ENCODE data around the gene PTPN14. TPM values are rescaled to one million over a fixed set of nuclear protein-coding genes. Genes with fewer than 3 reads are reported as not detected.

PTPN14 gene
- total and polyA plus RNA-seq, 2 of the 8 experiments (the other 6 are each of a cell fraction or from before 2014, with no cell fraction given): 14.4 to 93.6 TPM

- H3K4me1 ChIP-seq (replicated peaks in 1 of 4; ENCODE audit: control insufficient read depth in 3 of 4, insufficient read depth in 4 of 4, low read length in 3 of 4): peaks cover 2 to 9% (median 4%) of the 10 kb centered on the region in 4 experiments; a peak in 4 of 7 replicates
- H3K56ac ChIP-seq (replicated peaks; ENCODE audit: insufficient read length, low read depth, low read length): no peak overlapping the region
- peaks cover 0 to 42% of the 10 kb centered on the region in 2 experiments; a peak in 2 of 4 replicates for H3K79me2 ChIP-seq (ENCODE audit: control insufficient read depth in 1 of 2, insufficient read depth in 2 of 2, low read length in 2 of 2)
- H3K4ac ChIP-seq (replicated peaks; ENCODE audit: insufficient read length, low read depth, low read length): no peak overlapping the region
- no peak overlapping the region for H2AK5ac ChIP-seq (ENCODE audit: low read depth, low read length)
- H3K4me3 ChIP-seq (ENCODE audit: extremely low read depth in 1 of 4, insufficient read depth in 2 of 4, low read depth in 3 of 4, low read length in 4 of 4): no peak overlapping the region
- H3K23me2 ChIP-seq (ENCODE audit: low read depth, low read length): no peaks in the 10 kb centered on the region
- ChIA-PET CTCF (ENCODE audit: partially characterized antibody) (interaction anchor here (0.7 to 1.0 kb wide), 2 partner anchors 16 to 62 kb away, joined by 3 read pairs; no protein-coding TSS in a partner anchor), POLR2A (ENCODE audit: partially characterized antibody) (interaction anchor here (0.9 to 1.2 kb wide), 4 partner anchors 10 to 132 kb away, joined by 3 to 4 read pairs (median 3); no protein-coding TSS in a partner anchor)
- no peak overlapping the region for H2BK120ac ChIP-seq (replicated peaks; ENCODE audit: low read depth, low read length)
- 79% methylated on average over 1 of the region's 1 CpG; no CpG with 5 or more reads in 1 of the 2 experiments for WGBS, 2 experiments (ENCODE audit: extremely low coverage in 1 of 2, insufficient coverage in 1 of 2, insufficient read length in 1 of 2, insufficient replicate concordance in 2 of 2, low coverage in 1 of 2, low lambda C conversion rate in 2 of 2, missing lambda C conversion rate in 1 of 2)
- no peaks in the 10 kb centered on the region for H4K20me1 ChIP-seq (replicated peaks in 1 of 2; ENCODE audit: control insufficient read depth in 1 of 2, insufficient read depth in 2 of 2, low read length in 2 of 2)
- no peak overlapping the region for H2AFZ ChIP-seq (ENCODE audit: low read length)
- no peak overlapping the region for H2BK5ac ChIP-seq (ENCODE audit: low read depth, low read length)
- peaks cover 4% of the 10 kb centered on the region; the same call in 1 of the 2 replicates for H3K79me1 ChIP-seq (ENCODE audit: low read depth, low read length)
- no peak for FAIRE-seq
- H3K36me3 ChIP-seq (ENCODE audit: control insufficient read depth in 2 of 4, insufficient read depth in 4 of 4, low read length in 3 of 4): no peaks in the 10 kb centered on the region
- H4K5ac ChIP-seq (ENCODE audit: insufficient read length, low read depth, low read length): no peak overlapping the region
- no peak overlapping the region for H3K18ac ChIP-seq (ENCODE audit: extremely low read depth, low read length)
- no peak overlapping the region for H4K8ac ChIP-seq (ENCODE audit: extremely low read depth, insufficient read depth, low read length)
- H3K27ac ChIP-seq (ENCODE audit: low read depth, low read length): no peak overlapping the region
- no peak overlapping the region for H2BK12ac ChIP-seq (ENCODE audit: low read depth, low read length)
- no peak overlapping the region for H2BK15ac ChIP-seq (ENCODE audit: low read length)
- no peak overlapping the region for H3K23ac ChIP-seq (ENCODE audit: insufficient read length)
- no peaks in the 10 kb centered on the region for H3K27me3 ChIP-seq (replicated peaks in 1 of 4; ENCODE audit: control insufficient read depth in 3 of 4, extremely low read depth in 1 of 4, insufficient read depth in 3 of 4, low read length in 3 of 4)
- no peak overlapping the region for H3K9ac ChIP-seq (replicated peaks in 1 of 4; ENCODE audit: extremely low read depth in 1 of 4, low read depth in 3 of 4, low read length in 3 of 4)
- no peak overlapping the region for H3K14ac ChIP-seq (ENCODE audit: insufficient read length)
- no peak overlapping the region for H4K91ac ChIP-seq (replicated peaks; ENCODE audit: insufficient read length, low read length)
- H3K9me3 ChIP-seq (ENCODE audit: insufficient read depth in 2 of 2, low read depth in 1 of 2, low read length in 1 of 2): no peaks in the 10 kb centered on the region
- no peak overlapping the region for H2BK20ac ChIP-seq (ENCODE audit: low read length)
- no peak overlapping the region for H3K4me2 ChIP-seq (ENCODE audit: insufficient read depth in 1 of 2, low read depth in 2 of 2, low read length in 2 of 2)
- no peak for TF ChIP-seq TEAD4 (IDR thresholded peaks at IDR 0.05; ENCODE audit: low read depth, low read length)
- no peak for DNase-seq (ENCODE audit: low read depth in 1 of 2, low spot score in 2 of 2)
Measured at GRCh38 chr1:214420341-214420740, 131.1 kb downstream of the PTPN14 start.
